SK-N-SH (cell line): ENCODE measurements around the gene NAV2.

ENCODE experiments used
- CTCF ChIP-seq: fragments of 200-600 bp; sonication (generic); IDR thresholded peaks from 2 replicates; pipeline ENCODE4 v1.6.1; 2017; ENCODE audit warnings: antibody characterized with exemption, mild to moderate bottlenecking, moderate library complexity
- ELF1 ChIP-seq: IDR thresholded peaks from 2 replicates; pipeline ENCODE4 v1.4.0; 2012
- EP300 ChIP-seq, 2 experiments: IDR thresholded peaks; 2 replicates each; pipeline versions ENCODE4 v1.4.0 to v1.6.1; 2012; ENCODE audit warnings: borderline replicate concordance in 1 of 2, low read depth in 1 of 2, low read length in 1 of 2
- FOXM1 ChIP-seq: IDR thresholded peaks from 2 replicates; pipeline ENCODE4 v1.4.0; 2012; ENCODE audit warnings: low read depth, mild to moderate bottlenecking
- MAX ChIP-seq: IDR thresholded peaks from 2 replicates; pipeline ENCODE4 v1.4.0; 2012; ENCODE audit warnings: low read depth
- MXI1 ChIP-seq: IDR thresholded peaks from 2 replicates; pipeline ENCODE4 v1.6.1; 2012; ENCODE audit warnings: mild to moderate bottlenecking, low read depth, low read length, improper control_type of control experiment
- PBX3 ChIP-seq: IDR thresholded peaks from 2 replicates; pipeline ENCODE4; 2012
- POLR2AphosphoS5 ChIP-seq: IDR thresholded peaks from 2 replicates; pipeline ENCODE4 v1.6.1; 2012; ENCODE audit warnings: low read depth, low read length
- RCOR1 ChIP-seq: fragments of 150-350 bp; IDR thresholded peaks from 2 replicates; pipeline ENCODE4 v1.6.1; 2017; ENCODE audit warnings: antibody characterized with exemption, low read length
- RFX5 ChIP-seq: IDR thresholded peaks from 2 replicates; pipeline ENCODE4 v1.6.1; 2012; ENCODE audit warnings: mild to moderate bottlenecking, improper control_type of control experiment, low read length

- TF ChIP-seq CTCF (no peak), RCOR1 (no peak), POLR2AphosphoS5 (no peak), ELF1 (no peak), MAX (no peak), MXI1 (no peak), RFX5 (no peak), EP300 (IDR thresholded peaks at IDR 0.05; ENCODE audit: borderline replicate concordance in 1 of 2, low read depth in 1 of 2, low read length in 1 of 2) (no peak), FOXM1 (no peak), PBX3 (no peak)
Measured at GRCh38 chr11:20010851-20011225, 298.2 kb downstream of the NAV2 start.
